DND-41 (cell line): ENCODE data around the gene KCND3.

Source experiments
- CTCF ChIP-seq: IDR thresholded peaks from 2 replicates; pipeline ENCODE4 v1.5.1; 2012; ENCODE audit warnings: borderline replicate concordance, low read length, moderate library complexity, mild to moderate bottlenecking; ENCODE audit not compliant: poor library complexity, severe bottlenecking; ENCODE audit errors: extremely low read depth
- EZH2 ChIP-seq: IDR thresholded peaks from 3 replicates; pipeline ENCODE4 v1.6.1; 2012; ENCODE audit warnings: borderline replicate concordance, low read depth, mild to moderate bottlenecking, moderate library complexity, low read length, inconsistent platforms; ENCODE audit not compliant: severe bottlenecking

DNA sequence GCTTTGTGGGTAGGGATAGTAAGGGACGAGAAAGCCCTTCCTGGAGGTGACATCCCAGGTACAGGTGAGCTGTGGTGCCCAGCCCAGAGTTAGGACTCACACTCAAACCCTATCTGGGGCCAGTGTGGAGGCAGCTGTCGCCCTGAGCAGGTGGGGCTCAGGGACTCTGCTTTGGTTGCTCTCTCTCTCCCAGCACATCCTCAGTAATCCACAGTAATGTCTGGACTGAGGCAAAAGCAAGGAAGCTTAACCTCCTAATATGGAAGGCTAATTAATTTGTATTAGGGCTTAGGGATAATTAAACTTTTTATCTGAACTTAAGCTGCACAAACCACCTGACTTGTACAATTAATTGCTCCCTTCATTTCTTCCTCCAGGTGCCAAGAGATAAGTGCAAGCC is 195.5 kb downstream of the KCND3 start:
- TF ChIP-seq CTCF (no peak), EZH2 (no peak)
